K562 (cell line): ENCODE measurements around the gene OSBP2. TPM values are rescaled to one million over a fixed set of nuclear protein-coding genes. Genes with fewer than 3 reads are reported as not detected.
A peak's percentile ranks its signal among the peaks of the same experiment; 100 is the strongest.

Experiments
- ATAC-seq: fragments of 200-7000 bp; cut with Tn5 transposase; 3 replicates; pipeline ENCODE4 v1.9.1; 2020; ENCODE audit warnings: moderate library complexity
- BruUV-seq: library from RNA; stranded (reverse); fragments of 400-500 nt; replicated peaks from 2 replicates; lab custom pipeline; 2021; lab: Mats Ljungman, UMichigan
- CTCF ChIA-PET: fragments of 300-600 bp; formaldehyde crosslinking; extraction: SDS; loops from one replicate; lab custom pipeline; 2021; ENCODE audit warnings: low intra/inter-chr PET ratio; lab: Yijun Ruan, JAX
- POLR2A ChIA-PET: fragments of 300-600, 350-650 bp; sonication (Branson Sonifier 250); formaldehyde crosslinking; extraction: SDS; loops from one replicate; lab custom pipeline; 2021; ENCODE audit warnings: antibody characterized with exemption, inconsistent platforms; lab: Yijun Ruan, JAX
- DNase-seq, 4 experiments: peaks; one replicate each; pipeline versions ENCODE4 v3.0.0 to v3.0.0-alpha.2; 2011 to 2018; ENCODE audit warnings: low spot score in 3 of 4, mixed read lengths in 3 of 4; ENCODE audit errors: extremely low read depth in 1 of 4
- FAIRE-seq: peaks from 2 replicates; lab custom pipeline; 2011; peaks lifted over from hg19 to GRCh38; lab: Jason Lieb, UNC
- H2AFZ ChIP-seq: 2 replicates; pipeline ENCODE4 v1.6.0; 2011; ENCODE audit warnings: low read depth, low read length, control low read depth, inconsistent platforms
- H3K27ac ChIP-seq: fragments of 200-600 bp; 3 replicates; pipeline ENCODE4 v1.8.0; 2011; ENCODE audit warnings: low read depth, mild to moderate bottlenecking, control low read depth, inconsistent platforms, low read length, moderate library complexity, mixed read lengths; ENCODE audit errors: extremely low read depth
- H3K27me3 ChIP-seq, 2 experiments: fragments of 300-600 bp in 1 of 2; 2 replicates in 1 of 2; 3 replicates in 1 of 2; pipeline versions ENCODE4 v1.6.0 to v1.8.0; 2011; ENCODE audit warnings: inconsistent platforms in 2 of 2, low read length in 2 of 2, mild to moderate bottlenecking in 1 of 2, mixed read lengths in 1 of 2, moderate library complexity in 1 of 2; ENCODE audit not compliant: control insufficient read depth in 2 of 2, insufficient read depth in 2 of 2
- H3K36me3 ChIP-seq: fragments of 300-600 bp; 3 replicates; pipeline ENCODE4 v1.8.0; 2011; ENCODE audit warnings: mild to moderate bottlenecking, low read length, inconsistent platforms; ENCODE audit not compliant: control insufficient read depth, insufficient read depth
- H3K4me1 ChIP-seq, 2 experiments: fragments of 200-600 bp in 1 of 2; replicated peaks in 1 of 2; 2 replicates in 1 of 2; 3 replicates in 1 of 2; pipeline versions ENCODE4 v1.5.1 to v1.8.0; 2011; ENCODE audit warnings: inconsistent platforms in 2 of 2, low read length in 2 of 2, mild to moderate bottlenecking in 1 of 2, mixed read lengths in 1 of 2, moderate library complexity in 1 of 2; ENCODE audit not compliant: control insufficient read depth in 2 of 2, insufficient read depth in 2 of 2
- H3K4me2 ChIP-seq: 2 replicates; pipeline ENCODE4 v1.6.1; 2011; ENCODE audit warnings: low read length, control low read depth, inconsistent platforms, mixed read lengths; ENCODE audit not compliant: insufficient read depth
- H3K4me3 ChIP-seq: fragments of 200-600 bp; sonication (generic), shearing (Covaris generic); 2 replicates; pipeline ENCODE4 v1.5.1; 2016; ENCODE audit warnings: control low read depth, inconsistent platforms
- H3K79me2 ChIP-seq: fragments of 200-600 bp; 3 replicates; pipeline ENCODE4 v1.8.0; 2011; ENCODE audit warnings: low read length, inconsistent platforms; ENCODE audit not compliant: control insufficient read depth, insufficient read depth
- H3K9ac ChIP-seq, 2 experiments: 2 replicates each; pipeline versions ENCODE4 v1.6.0 to v1.6.1; 2011; ENCODE audit warnings: low read depth in 2 of 2, low read length in 2 of 2, control low read depth in 1 of 2, inconsistent platforms in 1 of 2, mild to moderate bottlenecking in 1 of 2, mixed read lengths in 1 of 2; ENCODE audit not compliant: insufficient read depth in 1 of 2
- H3K9me1 ChIP-seq: one replicate; pipeline ENCODE4 v1.6.0; 2011; ENCODE audit warnings: inconsistent platforms, mild to moderate bottlenecking, low read length, moderate library complexity; ENCODE audit not compliant: control insufficient read depth, insufficient read depth
- H3K9me3 ChIP-seq: replicated peaks from 2 replicates; pipeline ENCODE4 v1.5.1; 2011; ENCODE audit warnings: low read depth, low read length, inconsistent platforms; ENCODE audit not compliant: control insufficient read depth, insufficient read depth
- H4K20me1 ChIP-seq: replicated peaks from 2 replicates; pipeline ENCODE4 v1.6.1; 2011; ENCODE audit warnings: low read length, inconsistent platforms, mixed read lengths; ENCODE audit not compliant: control insufficient read depth, insufficient read depth
- ELF4 ChIP-seq: fragments of 450-650 bp; formaldehyde crosslinking; IDR thresholded peaks from 2 replicates; pipeline ENCODE4 v1.4.0; 2022; ENCODE audit warnings: missing genetic modification characterization
- GABPB2 ChIP-seq: fragments of 250-450 bp; sonication (Bioruptor Pico); conservative IDR thresholded peaks from 2 replicates; pipeline ENCODE4 v1.5.1; 2021; ENCODE audit warnings: mild to moderate bottlenecking
- GTF2B ChIP-seq: IDR thresholded peaks from 2 replicates; pipeline ENCODE4 v1.6.1; 2011; ENCODE audit not compliant: insufficient read length; ENCODE audit errors: extremely low read depth
- MTF1 ChIP-seq: fragments of 250-450 bp; sonication (Bioruptor Pico); IDR thresholded peaks from 2 replicates; pipeline ENCODE4 v1.9.0; 2021; ENCODE audit warnings: moderate library complexity, mild to moderate bottlenecking, inconsistent platforms, borderline replicate concordance
- POLR2H ChIP-seq: IDR thresholded peaks from 2 replicates; pipeline ENCODE4 v1.6.1; 2016; ENCODE audit warnings: missing genetic modification characterization, low read depth, mild to moderate bottlenecking, control low read depth, missing compliant biosample characterization, moderate library complexity
- RFX1 ChIP-seq: fragments of 450-650 bp; IDR thresholded peaks from 2 replicates; pipeline ENCODE4 v1.6.1; 2016; ENCODE audit warnings: mild to moderate bottlenecking, moderate library complexity
- TOE1 ChIP-seq, 2 experiments: fragments of 450-650 bp in 1 of 2; sonication (generic) in 1 of 2; formaldehyde crosslinking in 1 of 2; IDR thresholded peaks; 2 replicates each; pipeline versions ENCODE4 v1.7.1 to v1.8.0; 2016 to 2022; ENCODE audit warnings: borderline replicate concordance in 2 of 2, mild to moderate bottlenecking in 2 of 2, antibody characterized with exemption in 1 of 2, inconsistent platforms in 1 of 2, low read depth in 1 of 2, missing genetic modification reagents in 1 of 2, moderate library complexity in 1 of 2
- ZFP91 ChIP-seq: sonication (generic); formaldehyde crosslinking; IDR thresholded peaks from 2 replicates; pipeline ENCODE4 v1.8.0; 2022; ENCODE audit warnings: mild to moderate bottlenecking, missing genetic modification reagents
- WGBS: fragments of 100-300 bp; shearing (Covaris generic); methylation state at CpG from one replicate; pipeline ENCODE4 v1.1.6; 2016; ENCODE audit warnings: low coverage, mixed read lengths; ENCODE audit not compliant: insufficient coverage; ENCODE audit errors: missing lambda C conversion rate; 5-methylcytosine and 5-hydroxymethylcytosine counted together
- in situ Hi-C: fragments of 300-500 bp; cut with MboI; formaldehyde crosslinking; loops from 4 replicates; pipeline ENCODE4 v1.15.0; 2018; ENCODE audit warnings: inconsistent platforms, mixed read lengths
- intact Hi-C: fragments of 100-400 bp; cut with micrococcal nuclease; formaldehyde crosslinking; loops from 2 replicates; pipeline ENCODE4 v1.14.2; 2022
- polyA plus RNA-seq, 8 experiments: library from polyadenylated mRNA; depleted of rRNA in 4 of 8; stranded (reverse) in 5 of 8; unstranded in 3 of 8; fragments of >200 nt; fragmentation: Nextera tagmentation in 2 of 8; fragmentation: Illumina TruSeq in 1 of 8; extraction: Ambion mirVana in 2 of 8; extraction: Trizol in 1 of 8; gene quantifications; 2 replicates each; pipeline versions ENCODE4 v1.2.1 to v1.2.3, GENCODE V29; 2011 to 2014; ENCODE audit warnings: inconsistent platforms in 1 of 8, missing spikeins in 1 of 8
- total RNA-seq, 7 experiments: library from RNA; depleted of rRNA in 6 of 7; stranded (reverse); fragments of >200 nt in 6 of 7; fragmentation: Illumina TruSeq in 2 of 7; extraction: Trizol in 2 of 7; gene quantifications; 2 replicates each; pipeline versions ENCODE4 v1.2.1 to v1.2.3, GENCODE V29; 2011 to 2021; ENCODE audit warnings: low replicate concordance in 1 of 7

OSBP2 gene
- total and polyA plus RNA-seq, 9 of the 15 experiments (the other 6 are each of a cell fraction or from before 2014, with no cell fraction given) = 0.52 to 29.5 (median 21.6) TPM

GRCh38 chr22:30858976-30859713 lies 164.5 kb downstream of the OSBP2 start:
- no TSS peak for BruUV-seq
- H3K36me3 ChIP-seq = no peaks in the 10 kb centered on the region
- no peaks in the 10 kb centered on the region for H3K9me1 ChIP-seq
- ATAC-seq (no peak), DNase-seq (peak in 2 of 4 experiments; percentile 1), FAIRE-seq (no peak)
- CTCF ChIA-PET = no interaction called here
- TF ChIP-seq ZFP91 (CRISPR knock-in tag) = no peak
- WGBS = 51% methylated on average over 8 of the region's 18 CpGs
- H4K20me1 ChIP-seq = no peaks in the 10 kb centered on the region
- in situ Hi-C loops = no loop called here
- H3K4me2 ChIP-seq = no peak overlapping the region
- H3K4me1 ChIP-seq = peaks cover 0 to 3% of the 10 kb centered on the region in 2 experiments; a peak in 2 of 5 replicates
- no peak overlapping the region for H2AFZ ChIP-seq
- no peaks in the 10 kb centered on the region for H3K9me3 ChIP-seq
- H3K79me2 ChIP-seq = no peaks in the 10 kb centered on the region
- H3K4me3 ChIP-seq = no peak overlapping the region
- intact Hi-C loops = no loop called here
- no peak overlapping the region for H3K27ac ChIP-seq
- POLR2A ChIA-PET = interaction anchor here (0.5 to 1.0 kb wide), 3 partner anchors 12 to 349 kb away, joined by 3 read pairs; no protein-coding TSS in a partner anchor
- H3K27me3 ChIP-seq = no peaks in the 10 kb centered on the region; a peak in 1 of 5 replicates
- no peak overlapping the region for H3K9ac ChIP-seq

- Histone ChIP-seq H4K20me1 (no peaks in the 10 kb centered on the region), H3K36me3 (no peaks in the 10 kb centered on the region), H3K27me3 (no peaks in the 10 kb centered on the region; a peak in 1 of 5 replicates), H3K4me2 (no peak overlapping the region), H3K4me1 (peaks cover 0 to 3% of the 10 kb centered on the region in 2 experiments; a peak in 2 of 5 replicates), H2AFZ (no peak overlapping the region), H3K9ac (no peak overlapping the region), H3K79me2 (no peaks in the 10 kb centered on the region), H3K27ac (no peak overlapping the region), H3K4me3 (no peak overlapping the region), H3K9me1 (no peaks in the 10 kb centered on the region), H3K9me3 (no peaks in the 10 kb centered on the region)
- DNase-seq = peak in 2 of 4 experiments; percentile 1 to 4
- WGBS = 13% methylated on average over 5 of the region's 7 CpGs
- ChIA-PET POLR2A (interaction anchor here (0.7 to 1.0 kb wide), 2 partner anchors 11 to 348 kb away, joined by 3 read pairs; no protein-coding TSS in a partner anchor), CTCF (no interaction called here)
- ATAC-seq = no peak
- in situ Hi-C loops (no loop called here), intact Hi-C loops (no loop called here)
- BruUV-seq = no TSS peak
- no peak for FAIRE-seq
- TF ChIP-seq RFX1 (no peak), TOE1 (IDR thresholded peaks at IDR 0.05; ENCODE audit: borderline replicate concordance) (no peak), TOE1 (CRISPR knock-in tag; IDR thresholded peaks at IDR 0.05; ENCODE audit: borderline replicate concordance, low read depth) (no peak), ELF4 (CRISPR knock-in tag) (no peak), POLR2H (no peak), GTF2B (no peak), MTF1 (no peak), GABPB2 (CRISPR knock-in tag) (no peak)
These were observed 165.0 kb downstream of the OSBP2 start for GRCh38 chr22:30859714-30860095.
